Measurements from ENCODE around the gene SPECC1L. TPM values are rescaled to one million over a fixed set of nuclear protein-coding genes. Genes with fewer than 3 reads are reported as not detected.

Gene SPECC1L
- total RNA-seq, 2 donors from 2014 or later: 39.6 to 63.2 TPM

DNA sequence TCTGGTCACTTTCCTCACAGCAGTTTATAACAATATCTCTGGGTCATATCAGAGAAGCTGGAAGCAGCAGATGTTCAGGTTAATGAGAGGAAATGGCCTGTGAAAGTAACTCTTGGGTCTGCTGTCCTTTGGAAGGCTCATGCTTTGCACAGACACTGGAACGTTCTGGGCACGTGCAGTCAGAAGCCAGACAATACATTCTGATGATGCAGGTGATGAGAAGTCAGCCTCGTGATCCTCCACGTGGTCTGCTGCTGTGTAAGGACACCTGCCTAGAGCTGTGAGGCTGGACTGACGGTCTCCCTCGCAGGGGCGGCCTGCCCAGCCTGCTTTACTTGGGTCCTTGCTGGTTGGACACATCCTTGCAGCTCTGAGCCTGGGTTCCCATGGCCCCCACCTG lies 138.0 kb downstream of the SPECC1L start:
- intact Hi-C loops (cut with DNase I): no loop called here
- H3K27me3 ChIP-seq (replicated peaks; ENCODE audit: insufficient read depth): no peaks in the 10 kb centered on the region
- 59% methylated on average over 7 of the region's 7 CpGs for WGBS
- H3K4me3 ChIP-seq: no peak overlapping the region
- peaks cover 13% of the 10 kb centered on the region for H3K4me1 ChIP-seq (replicated peaks)
- no peak overlapping the region for H3K27ac ChIP-seq
- no peak for DNase-seq (ENCODE audit: low spot score)
- H3K9me3 ChIP-seq: no peaks in the 10 kb centered on the region
- no peaks in the 10 kb centered on the region for H3K36me3 ChIP-seq
- TF ChIP-seq POLR2AphosphoS5 (IDR thresholded peaks at IDR 0.05) (no peak), CTCF (IDR thresholded peaks at IDR 0.05) (no peak), POLR2A (IDR thresholded peaks at IDR 0.05) (no peak)

DNA sequence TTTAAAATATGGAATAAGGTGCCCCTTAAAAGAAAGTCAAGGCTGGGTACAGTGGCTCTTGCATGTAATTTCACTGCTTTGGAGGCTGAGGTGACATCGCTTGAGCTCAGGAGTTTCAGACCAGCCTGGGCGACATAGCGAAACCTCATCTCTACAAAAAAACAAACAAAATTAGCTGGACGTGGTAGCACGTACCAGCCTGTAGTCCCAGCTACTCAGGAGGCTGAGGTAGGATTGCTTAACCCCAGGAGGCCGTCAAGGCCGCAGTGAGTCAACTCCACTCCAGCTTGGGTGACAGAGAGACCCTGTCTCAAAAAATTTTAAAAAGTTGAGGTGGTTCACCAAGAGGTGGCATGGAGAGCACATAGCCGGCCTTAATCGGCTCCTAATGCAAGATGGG lies 139.1 kb downstream of the SPECC1L start:
- peaks cover 2 to 4% of the 10 kb centered on the region in 2 donors for H3K36me3 ChIP-seq
- intact Hi-C loops (cut with DNase I): loop anchor here (10.0 kb wide), 2 partner anchors 85 to 125 kb away; no protein-coding TSS in a partner anchor

GRCh38 chr22:24410110-24410856 lies 139.7 kb downstream of the SPECC1L start:
- Histone ChIP-seq H3K4me3 (no peak overlapping the region), H3K36me3 (peaks cover 6 to 9% of the 10 kb centered on the region in 2 donors), H3K9me3 (no peaks in the 10 kb centered on the region), H3K27me3 (replicated peaks; ENCODE audit: insufficient read depth) (no peaks in the 10 kb centered on the region), H3K27ac (no peak overlapping the region), H3K4me1 (replicated peaks) (no peaks in the 10 kb centered on the region)
- 93% methylated on average over 8 of the region's 8 CpGs for WGBS
- no peak for DNase-seq (ENCODE audit: low spot score)
- no peak for TF ChIP-seq POLR2AphosphoS5 (IDR thresholded peaks at IDR 0.05)
- TF ChIP-seq POLR2A (IDR thresholded peaks at IDR 0.05): no peak
- no peak for TF ChIP-seq CTCF (IDR thresholded peaks at IDR 0.05)
- intact Hi-C loops (cut with DNase I): loop anchor here (10.0 kb wide), 2 partner anchors 85 to 125 kb away; no protein-coding TSS in a partner anchor

More for the DNA sequence above, 139.1 kb downstream of the SPECC1L start:
- Histone ChIP-seq H3K27me3 (replicated peaks; ENCODE audit: insufficient read depth) (no peaks in the 10 kb centered on the region), H3K4me3 (no peak overlapping the region), H3K9me3 (no peaks in the 10 kb centered on the region), H3K27ac (no peak overlapping the region), H3K4me1 (replicated peaks) (peaks cover 6% of the 10 kb centered on the region)
- TF ChIP-seq POLR2AphosphoS5 (IDR thresholded peaks at IDR 0.05) (no peak), POLR2A (IDR thresholded peaks at IDR 0.05) (no peak), CTCF (IDR thresholded peaks at IDR 0.05) (no peak)
- DNase-seq (ENCODE audit: low spot score): no peak
- WGBS: 88% methylated on average over 9 of the region's 9 CpGs

- 92% methylated on average over 10 of the region's 10 CpGs for WGBS
- TF ChIP-seq CTCF (IDR thresholded peaks at IDR 0.05) (no peak), POLR2A (IDR thresholded peaks at IDR 0.05) (no peak), POLR2AphosphoS5 (IDR thresholded peaks at IDR 0.05) (no peak)
- DNase-seq (ENCODE audit: low spot score): no peak
- H3K4me1 ChIP-seq (replicated peaks): no peaks in the 10 kb centered on the region
- no peak overlapping the region for H3K27ac ChIP-seq
- no peaks in the 10 kb centered on the region for H3K27me3 ChIP-seq (replicated peaks; ENCODE audit: insufficient read depth)
- peaks cover 6 to 11% of the 10 kb centered on the region in 2 donors for H3K36me3 ChIP-seq
- intact Hi-C loops (cut with DNase I): loop anchor here (10.0 kb wide), 2 partner anchors 87 to 127 kb away; no protein-coding TSS in a partner anchor
- H3K4me3 ChIP-seq: no peak overlapping the region
- no peaks in the 10 kb centered on the region for H3K9me3 ChIP-seq
Observed at GRCh38 chr22:24411256-24412004, 140.8 kb downstream of the SPECC1L start.

Measured in prostate gland (tissue), 2 donors.